Measurements from ENCODE around the gene EXOG.

EXOG gene

DNA sequence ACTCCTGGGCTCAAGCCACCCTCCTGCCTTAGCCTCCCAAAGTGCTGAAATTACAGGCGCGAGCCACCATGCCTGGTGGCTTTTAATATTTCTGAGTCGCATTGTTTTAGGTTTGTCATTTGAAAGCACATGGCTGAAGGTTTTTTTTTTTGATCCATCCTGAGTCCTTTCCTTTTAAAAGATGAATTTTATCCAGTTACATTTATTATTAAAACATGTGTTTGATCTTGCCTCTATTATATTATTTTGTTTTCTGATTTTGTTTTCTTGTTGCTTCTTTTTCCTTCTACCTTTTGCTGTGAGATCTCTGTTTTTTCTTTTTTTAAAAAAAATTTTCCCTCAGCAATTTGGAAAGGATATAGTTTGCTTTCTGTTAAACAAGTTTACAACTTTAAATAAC is 77.0 kb downstream of the EXOG start:
- Histone ChIP-seq H3K4me3 (ENCODE audit: insufficient read length, low read depth) (no peak overlapping the region), H3K9ac (ENCODE audit: insufficient read length, low read depth) (no peak overlapping the region), H3K36me3 (ENCODE audit: insufficient read depth, insufficient read length, low read length) (peaks cover 5% of the 10 kb centered on the region), H3K4me1 (ENCODE audit: insufficient read depth, insufficient read length) (peaks cover 2% of the 10 kb centered on the region), H3K9me3 (ENCODE audit: insufficient read depth, low read length) (no peaks in the 10 kb centered on the region), H3K27me3 (ENCODE audit: insufficient read depth, insufficient read length) (no peaks in the 10 kb centered on the region)
- DNase-seq (ENCODE audit: low read depth, low spot score) = no peak
- no peak for TF ChIP-seq ZNF274 (IDR thresholded peaks at IDR 0.05; ENCODE audit: low read depth, low read length)
- TF ChIP-seq SUZ12 (IDR thresholded peaks at IDR 0.05; ENCODE audit: extremely low read depth, insufficient read depth, insufficient read length) = no peak
- TF ChIP-seq YY1 (IDR thresholded peaks at IDR 0.05; ENCODE audit: insufficient read depth, insufficient read length) = no peak

DNA sequence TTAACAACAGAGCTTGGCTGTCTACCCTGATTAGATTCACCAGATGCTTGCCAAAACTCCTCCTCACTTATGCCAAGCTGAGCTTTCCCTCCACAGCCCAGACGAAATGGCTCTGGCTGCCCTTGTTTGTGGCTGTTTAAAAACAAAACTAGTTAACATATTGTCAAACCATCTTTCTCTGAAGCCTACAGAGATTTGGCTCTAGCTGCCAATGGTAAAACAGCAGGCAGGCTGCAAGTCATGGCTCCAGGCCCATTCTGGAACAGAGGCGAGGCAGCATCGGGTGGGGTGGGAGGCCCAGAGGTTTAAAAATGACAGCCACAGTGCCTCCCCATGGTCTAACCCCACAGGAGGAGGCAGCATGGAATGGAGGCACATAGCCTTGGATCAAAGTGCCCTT is 77.4 kb downstream of the EXOG start:
- Histone ChIP-seq H3K9ac (ENCODE audit: insufficient read length, low read depth) (no peak overlapping the region), H3K36me3 (ENCODE audit: insufficient read depth, insufficient read length, low read length) (peaks cover 5% of the 10 kb centered on the region), H3K27me3 (ENCODE audit: insufficient read depth, insufficient read length) (no peaks in the 10 kb centered on the region), H3K9me3 (ENCODE audit: insufficient read depth, low read length) (no peaks in the 10 kb centered on the region), H3K4me3 (ENCODE audit: insufficient read length, low read depth) (no peak overlapping the region), H3K4me1 (ENCODE audit: insufficient read depth, insufficient read length) (peaks cover 2% of the 10 kb centered on the region)
- DNase-seq (ENCODE audit: low read depth, low spot score) = no peak
- TF ChIP-seq YY1 (IDR thresholded peaks at IDR 0.05; ENCODE audit: insufficient read depth, insufficient read length) (no peak), ZNF274 (IDR thresholded peaks at IDR 0.05; ENCODE audit: low read depth, low read length) (no peak), SUZ12 (IDR thresholded peaks at IDR 0.05; ENCODE audit: extremely low read depth, insufficient read depth, insufficient read length) (no peak)

DNA sequence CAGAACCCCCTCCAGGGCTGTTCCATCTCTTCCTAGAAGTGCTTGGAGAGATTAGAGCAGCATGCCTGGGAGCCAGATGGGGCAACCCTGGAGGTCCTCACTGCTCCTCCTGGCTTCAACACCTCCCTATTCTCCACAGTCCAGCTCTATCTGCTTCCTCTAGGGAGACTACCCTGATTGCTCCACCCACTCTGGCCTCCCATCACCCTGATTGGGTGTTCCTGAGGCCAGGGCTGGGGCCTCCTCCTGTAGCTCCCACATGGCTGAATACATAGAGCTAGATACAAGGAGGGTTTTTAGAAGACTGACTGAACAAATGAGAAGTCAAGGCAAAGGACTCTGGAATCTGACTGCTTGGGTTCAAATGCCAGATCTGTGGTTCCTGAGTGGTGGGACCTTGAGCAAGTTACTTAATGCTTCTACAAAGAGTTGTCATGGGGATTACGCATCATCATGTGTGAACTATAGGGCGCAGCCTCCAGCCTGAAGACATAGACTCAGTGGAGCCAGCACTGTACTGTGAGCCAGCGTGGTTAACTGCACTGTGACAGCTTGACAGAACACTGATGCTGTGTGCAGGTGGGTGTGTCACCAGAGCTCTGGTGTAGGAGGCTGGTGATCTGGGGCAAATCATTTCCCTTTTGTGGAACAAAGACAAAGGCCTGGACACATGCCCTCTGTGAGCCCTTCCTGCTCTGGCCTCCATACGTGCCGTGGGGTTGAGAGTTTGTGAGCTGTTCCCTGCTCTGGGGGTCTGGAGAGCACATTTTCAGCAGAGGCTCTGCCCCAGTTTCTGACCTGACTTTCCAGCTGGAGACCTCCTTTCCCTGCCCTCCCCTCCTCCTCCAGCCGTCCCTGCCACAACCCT is 78.5 kb downstream of the EXOG start:
- H3K27me3 ChIP-seq (ENCODE audit: insufficient read depth, insufficient read length) = no peaks in the 10 kb centered on the region
- TF ChIP-seq YY1 (IDR thresholded peaks at IDR 0.05; ENCODE audit: insufficient read depth, insufficient read length) (no peak), SUZ12 (IDR thresholded peaks at IDR 0.05; ENCODE audit: extremely low read depth, insufficient read depth, insufficient read length) (no peak), ZNF274 (IDR thresholded peaks at IDR 0.05; ENCODE audit: low read depth, low read length) (no peak)
- no peak for DNase-seq (ENCODE audit: low read depth, low spot score)

DNA sequence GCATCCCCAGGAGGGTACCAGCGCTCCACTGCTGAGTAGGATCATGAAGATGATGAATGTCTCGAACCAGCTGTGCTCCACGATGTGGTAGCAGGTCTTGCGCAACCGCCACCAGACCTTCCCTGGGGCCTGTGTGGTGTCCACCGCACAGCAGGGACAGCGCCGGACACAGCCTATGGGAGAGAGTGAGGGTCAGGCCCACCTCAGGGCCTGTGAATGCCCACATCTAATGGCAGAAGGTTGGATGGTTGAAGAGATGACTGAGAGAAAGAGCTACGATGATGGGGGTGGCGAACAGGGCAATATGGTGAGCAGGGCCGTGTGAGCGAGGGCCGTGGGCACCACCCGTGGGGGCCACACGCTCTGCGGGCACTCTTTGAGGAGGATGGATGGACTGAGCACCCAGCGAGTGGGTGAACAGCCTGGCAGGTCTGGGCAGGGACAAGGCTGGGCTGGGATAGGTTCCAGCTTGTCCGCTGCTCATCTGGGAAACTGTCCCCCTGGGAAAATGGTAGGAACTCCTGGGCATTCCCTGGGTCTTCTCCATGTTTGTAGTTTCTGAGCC is 79.2 kb downstream of the EXOG start:
- no peaks in the 10 kb centered on the region for H3K27me3 ChIP-seq (ENCODE audit: insufficient read depth, insufficient read length)
- no peak for DNase-seq (ENCODE audit: low read depth, low spot score)
- H3K4me3 ChIP-seq (ENCODE audit: insufficient read length, low read depth) = no peak overlapping the region
- TF ChIP-seq ZNF274 (IDR thresholded peaks at IDR 0.05; ENCODE audit: low read depth, low read length) (no peak), SUZ12 (IDR thresholded peaks at IDR 0.05; ENCODE audit: extremely low read depth, insufficient read depth, insufficient read length) (no peak), YY1 (IDR thresholded peaks at IDR 0.05; ENCODE audit: insufficient read depth, insufficient read length) (no peak)
- H3K9ac ChIP-seq (ENCODE audit: insufficient read length, low read depth) = no peak overlapping the region
- peaks cover 13% of the 10 kb centered on the region for H3K4me1 ChIP-seq (ENCODE audit: insufficient read depth, insufficient read length)
- no peaks in the 10 kb centered on the region for H3K9me3 ChIP-seq (ENCODE audit: insufficient read depth, low read length)
- H3K36me3 ChIP-seq (ENCODE audit: insufficient read depth, insufficient read length, low read length) = peaks cover 5% of the 10 kb centered on the region

More for the DNA sequence above, 78.5 kb downstream of the EXOG start:
- H3K9me3 ChIP-seq (ENCODE audit: insufficient read depth, low read length) = no peaks in the 10 kb centered on the region
- H3K36me3 ChIP-seq (ENCODE audit: insufficient read depth, insufficient read length, low read length) = peaks cover 5% of the 10 kb centered on the region
- H3K9ac ChIP-seq (ENCODE audit: insufficient read length, low read depth) = no peak overlapping the region
- H3K4me3 ChIP-seq (ENCODE audit: insufficient read length, low read depth) = no peak overlapping the region
- peaks cover 9% of the 10 kb centered on the region for H3K4me1 ChIP-seq (ENCODE audit: insufficient read depth, insufficient read length)
